Stomach smooth muscle (tissue), 2 donors: Measurements from ENCODE around the gene KDM4B.

Source experiments
- H3K27ac ChIP-seq: one replicate; pipeline ENCODE4 v1.7.0; 2013; ENCODE audit warnings: mild to moderate bottlenecking, low read length, inconsistent platforms
- H3K27me3 ChIP-seq, 2 donors: one replicate each; pipeline ENCODE4 v1.7.0; 2013; ENCODE audit warnings: low read length in 2 of 2; ENCODE audit not compliant: insufficient read depth in 2 of 2, control insufficient read depth in 1 of 2
- H3K36me3 ChIP-seq, 2 donors: one replicate each; pipeline ENCODE4 v1.7.0; 2013; ENCODE audit warnings: low read length in 2 of 2; ENCODE audit not compliant: control insufficient read depth in 2 of 2, insufficient read depth in 2 of 2
- H3K4me1 ChIP-seq: one replicate; pipeline ENCODE4 v1.7.0; 2013; ENCODE audit warnings: low read length; ENCODE audit not compliant: control insufficient read depth, insufficient read depth
- H3K4me3 ChIP-seq, 2 donors: one replicate each; pipeline ENCODE4 v1.7.0; 2013; ENCODE audit warnings: low read length in 2 of 2
- H3K9ac ChIP-seq, 2 donors: one replicate each; pipeline ENCODE4 v1.7.0; 2013; ENCODE audit warnings: low read length in 2 of 2, mild to moderate bottlenecking in 1 of 2
- H3K9me3 ChIP-seq, 2 donors: one replicate each; pipeline ENCODE4 v1.7.0; 2013; ENCODE audit warnings: low read length in 2 of 2; ENCODE audit not compliant: control insufficient read depth in 2 of 2
- donor health status: healthy.
- donor health status: Pancreatic carcinoma.

KDM4B gene

GRCh38 chr19:5116292-5116691, 147.4 kb downstream of the KDM4B start:
- Histone ChIP-seq H3K9ac (no peak overlapping the region), H3K4me1 (no peaks in the 10 kb centered on the region), H3K27ac (no peak overlapping the region), H3K27me3 (no peaks in the 10 kb centered on the region), H3K36me3 (peaks cover 9 to 30% of the 10 kb centered on the region in 2 donors), H3K9me3 (no peaks in the 10 kb centered on the region), H3K4me3 (no peak overlapping the region)

DNA sequence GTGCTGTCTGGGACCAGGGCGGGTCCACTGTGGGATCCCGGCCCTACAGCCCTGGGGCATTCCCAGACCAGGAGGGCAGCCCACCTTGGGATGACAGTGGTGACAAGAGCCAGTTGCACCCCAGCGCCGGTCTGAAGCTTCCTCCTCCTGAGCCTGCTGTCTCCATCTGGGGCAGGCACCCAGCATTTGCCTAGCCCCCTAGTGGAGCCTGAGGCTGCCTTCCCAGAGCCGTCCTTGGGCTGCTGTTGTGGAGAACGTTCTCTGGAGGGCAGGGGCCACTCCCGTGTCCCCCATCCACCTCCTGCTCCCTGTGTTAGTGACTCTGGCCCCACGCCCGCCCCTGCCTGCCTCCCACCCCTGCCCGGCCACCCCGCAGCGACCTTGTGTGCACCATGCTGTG, 148.5 kb downstream of the KDM4B start:
- Histone ChIP-seq H3K36me3 (peaks cover 17 to 25% of the 10 kb centered on the region in 2 donors), H3K27me3 (no peaks in the 10 kb centered on the region), H3K27ac (no peak overlapping the region)

DNA sequence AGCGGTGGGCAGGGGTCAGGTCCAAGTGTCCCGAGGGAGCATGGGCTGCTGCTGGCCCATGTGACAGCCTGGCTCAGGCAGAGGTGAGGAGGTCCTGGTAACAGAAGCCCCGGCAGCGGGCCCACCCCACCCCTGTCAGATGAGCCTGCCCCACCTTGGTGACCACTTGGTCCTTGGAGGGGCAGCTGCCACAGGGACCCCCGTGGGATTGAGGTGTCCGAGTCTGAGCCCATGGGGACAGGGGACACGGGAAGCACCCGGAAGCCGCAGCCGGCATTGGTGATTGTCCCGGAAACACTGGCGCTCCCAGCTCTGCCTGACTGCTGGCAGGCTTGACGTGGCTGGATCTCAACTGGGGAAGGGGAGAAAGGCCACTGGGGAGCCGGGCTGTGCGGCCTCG, 149.1 kb downstream of the KDM4B start:
- H3K36me3 ChIP-seq, result peaks cover 18 to 24% of the 10 kb centered on the region in 2 donors
- no peaks in the 10 kb centered on the region for H3K4me1 ChIP-seq
- no peak overlapping the region for H3K4me3 ChIP-seq
- no peak overlapping the region for H3K27ac ChIP-seq
- no peaks in the 10 kb centered on the region for H3K27me3 ChIP-seq
- H3K9ac ChIP-seq, result no peak overlapping the region
- no peaks in the 10 kb centered on the region for H3K9me3 ChIP-seq

More for the DNA sequence above, 148.5 kb downstream of the KDM4B start:
- Histone ChIP-seq H3K4me3 (no peak overlapping the region), H3K9ac (no peak overlapping the region), H3K4me1 (no peaks in the 10 kb centered on the region), H3K9me3 (no peaks in the 10 kb centered on the region)

- Histone ChIP-seq H3K9ac (no peak overlapping the region), H3K4me1 (no peaks in the 10 kb centered on the region), H3K9me3 (no peaks in the 10 kb centered on the region), H3K27me3 (no peaks in the 10 kb centered on the region), H3K36me3 (peaks cover 15 to 22% of the 10 kb centered on the region in 2 donors), H3K27ac (no peak overlapping the region), H3K4me3 (no peak overlapping the region)
Measured at GRCh38 chr19:5119297-5119998, 150.5 kb downstream of the KDM4B start.

- no peaks in the 10 kb centered on the region for H3K9me3 ChIP-seq
- peaks cover 15 to 22% of the 10 kb centered on the region in 2 donors for H3K36me3 ChIP-seq
- H3K4me3 ChIP-seq, result no peak overlapping the region
- no peak overlapping the region for H3K27ac ChIP-seq
- no peaks in the 10 kb centered on the region for H3K27me3 ChIP-seq
- no peaks in the 10 kb centered on the region for H3K4me1 ChIP-seq
- no peak overlapping the region for H3K9ac ChIP-seq
Measured at GRCh38 chr19:5120321-5120720, 151.4 kb downstream of the KDM4B start.

GRCh38 chr19:5120833-5121232, 151.9 kb downstream of the KDM4B start:
- Histone ChIP-seq H3K4me1 (no peaks in the 10 kb centered on the region), H3K9ac (no peak overlapping the region), H3K27me3 (no peaks in the 10 kb centered on the region), H3K36me3 (peaks cover 15 to 22% of the 10 kb centered on the region in 2 donors), H3K27ac (no peak overlapping the region), H3K4me3 (no peak overlapping the region), H3K9me3 (no peaks in the 10 kb centered on the region)

DNA sequence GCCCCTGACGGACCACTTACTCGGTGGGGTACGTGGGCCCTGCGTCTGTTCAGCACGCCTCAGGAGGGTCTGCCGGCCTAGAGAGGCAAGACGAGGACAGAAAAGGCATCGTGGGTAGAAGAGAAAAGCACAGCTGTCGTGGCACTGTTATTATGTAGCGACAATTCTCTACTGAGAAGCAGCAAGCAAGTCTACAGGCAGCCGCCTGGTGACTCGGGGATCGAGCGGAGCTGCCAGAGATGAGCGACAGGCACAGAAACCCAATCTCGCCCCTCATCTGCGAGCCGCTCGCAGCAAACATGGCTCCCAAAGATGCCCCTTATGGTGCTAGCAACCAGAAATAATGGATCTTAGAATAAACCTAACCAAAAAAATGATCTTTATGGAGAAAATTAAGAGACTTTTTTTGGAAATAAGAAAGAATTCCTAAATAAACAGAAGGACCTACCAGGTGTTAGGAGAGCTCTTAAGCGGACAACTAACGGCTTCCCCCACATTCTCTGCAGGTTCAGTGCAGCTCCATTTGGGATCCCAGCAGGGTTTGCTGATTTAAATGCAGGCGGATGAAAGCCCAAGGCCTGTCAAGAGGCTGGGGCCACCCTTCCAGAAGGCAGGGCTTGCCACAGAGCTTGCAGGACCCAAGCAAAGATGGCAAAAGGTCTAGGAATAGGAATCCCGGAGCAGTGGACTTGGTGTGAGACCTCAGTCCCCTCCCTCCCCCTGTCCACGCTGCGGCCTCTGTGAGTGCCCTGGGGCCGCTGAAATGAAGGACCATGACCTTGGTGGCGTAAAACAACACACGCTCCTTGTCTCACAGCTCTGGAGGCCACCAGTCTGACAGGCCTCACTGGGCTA, 152.6 kb downstream of the KDM4B start:
- no peak overlapping the region for H3K27ac ChIP-seq
- no peak overlapping the region for H3K9ac ChIP-seq
- H3K4me3 ChIP-seq, result no peak overlapping the region
- H3K9me3 ChIP-seq, result no peaks in the 10 kb centered on the region
- H3K4me1 ChIP-seq, result no peaks in the 10 kb centered on the region
- H3K27me3 ChIP-seq, result no peaks in the 10 kb centered on the region
- peaks cover 15 to 22% of the 10 kb centered on the region in 2 donors for H3K36me3 ChIP-seq

- H3K4me1 ChIP-seq, result no peaks in the 10 kb centered on the region
- no peaks in the 10 kb centered on the region for H3K27me3 ChIP-seq
- H3K27ac ChIP-seq, result no peak overlapping the region
- no peaks in the 10 kb centered on the region for H3K9me3 ChIP-seq
- no peak overlapping the region for H3K9ac ChIP-seq
- H3K36me3 ChIP-seq, result peaks cover 15 to 22% of the 10 kb centered on the region in 2 donors
- no peak overlapping the region for H3K4me3 ChIP-seq
Measured at GRCh38 chr19:5122121-5122400, 153.1 kb downstream of the KDM4B start.

- H3K27me3 ChIP-seq, result no peaks in the 10 kb centered on the region
- no peaks in the 10 kb centered on the region for H3K9me3 ChIP-seq
- no peak overlapping the region for H3K27ac ChIP-seq
- no peak overlapping the region for H3K9ac ChIP-seq
- no peak overlapping the region for H3K4me3 ChIP-seq
- H3K36me3 ChIP-seq, result peaks cover 15 to 22% of the 10 kb centered on the region in 2 donors
- peaks cover 2% of the 10 kb centered on the region for H3K4me1 ChIP-seq
Measured at GRCh38 chr19:5122671-5123409, 153.9 kb downstream of the KDM4B start.

DNA sequence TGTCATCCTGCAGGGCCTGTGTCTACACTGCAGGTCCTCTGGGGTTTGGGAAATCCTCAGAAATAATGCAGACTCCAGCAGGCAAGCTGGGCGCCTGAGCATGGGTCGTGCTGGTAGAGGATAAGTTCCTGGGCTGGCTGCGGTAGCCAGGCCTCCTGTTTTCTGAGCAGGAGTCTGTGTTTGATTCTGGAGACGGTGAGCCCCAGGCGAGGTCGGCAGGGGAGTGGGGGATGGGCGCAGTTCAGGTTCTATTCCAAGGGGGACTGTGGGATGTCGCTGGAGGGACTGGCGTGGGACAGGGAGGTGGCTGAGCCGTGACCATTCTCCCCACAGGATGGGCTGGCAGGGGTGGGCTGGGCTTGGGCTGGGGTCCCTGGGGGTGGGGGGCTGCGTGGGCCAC, 154.7 kb downstream of the KDM4B start:
- Histone ChIP-seq H3K9ac (no peak overlapping the region), H3K9me3 (no peaks in the 10 kb centered on the region), H3K27ac (no peak overlapping the region), H3K4me1 (peaks cover 9% of the 10 kb centered on the region), H3K4me3 (no peak overlapping the region), H3K36me3 (peaks cover 15 to 22% of the 10 kb centered on the region in 2 donors), H3K27me3 (no peaks in the 10 kb centered on the region)
